ENCODE measurements around the gene EIF4E. TPM values are rescaled to one million over a fixed set of nuclear protein-coding genes. Genes with fewer than 3 reads are reported as not detected.
"Not testable (repeated sequence)": the region's sequence is repeated elsewhere in the genome, so short reads cannot be mapped to it uniquely, and the experiment has no call there.

EIF4E gene
- total RNA-seq, 2 experiments from 2014 or later = 121 to 124 TPM

- no peaks in the 10 kb centered on the region for H3K4me1 Mint-ChIP-seq (ENCODE audit: low read depth)
- intact Hi-C loops (cut with micrococcal nuclease) = no loop called here
- H3K27ac Mint-ChIP-seq = no peak overlapping the region
- H3K36me3 Mint-ChIP-seq = no peaks in the 10 kb centered on the region
- ChIA-PET POLR2A (no interaction called here), CTCF (no interaction called here)
- H3K9me3 Mint-ChIP-seq = no peaks in the 10 kb centered on the region
- peaks cover 5% of the 10 kb centered on the region for H3K27me3 Mint-ChIP-seq
- H3K4me3 Mint-ChIP-seq = no peak overlapping the region
- DNase-seq = no peak
Measured at GRCh38 chr4:98951710-98952109, 22.8 kb upstream of the EIF4E start.

DNA sequence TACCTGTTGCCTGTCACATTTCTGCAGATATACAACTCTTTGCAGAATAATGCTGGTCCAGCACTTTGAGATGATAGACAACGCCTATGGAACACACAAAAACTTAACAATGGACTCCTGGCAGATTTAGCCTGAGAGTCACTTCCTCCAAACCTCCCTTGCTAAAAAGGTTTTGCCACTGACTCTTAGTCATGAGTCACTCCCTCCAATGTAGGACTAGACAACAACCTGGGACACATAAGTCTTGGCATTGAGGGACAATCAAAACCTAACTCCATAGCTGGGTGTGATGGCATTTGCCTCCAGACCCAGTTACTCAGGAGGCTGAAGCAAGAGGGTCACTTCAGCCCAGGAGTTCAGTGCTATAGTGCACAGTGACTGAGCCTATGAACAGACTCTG is 22.0 kb upstream of the EIF4E start:
- no peaks in the 10 kb centered on the region for H3K9me3 Mint-ChIP-seq
- CTCF ChIA-PET = no interaction called here
- intact Hi-C loops (cut with micrococcal nuclease) = no loop called here
- H3K27me3 Mint-ChIP-seq = peaks cover 3% of the 10 kb centered on the region
- DNase-seq = no peak
- H3K4me3 Mint-ChIP-seq = no peak overlapping the region
- no peaks in the 10 kb centered on the region for H3K36me3 Mint-ChIP-seq
- H3K4me1 Mint-ChIP-seq (ENCODE audit: low read depth) = no peaks in the 10 kb centered on the region
- POLR2A ChIA-PET = no interaction called here
- H3K27ac Mint-ChIP-seq = no peak overlapping the region

GRCh38 chr4:98946359-98946758 is 17.4 kb upstream of the EIF4E start:
- no peaks in the 10 kb centered on the region for H3K36me3 Mint-ChIP-seq
- H3K4me3 Mint-ChIP-seq = no peak overlapping the region
- H3K9me3 Mint-ChIP-seq = no peaks in the 10 kb centered on the region
- ChIA-PET CTCF (interaction anchor here (0.6 to 1.1 kb wide), 4 partner anchors 48 to 759 kb away, joined by 3 to 8 read pairs (median 4); no protein-coding TSS in a partner anchor), POLR2A (no interaction called here)
- no peaks in the 10 kb centered on the region for H3K27me3 Mint-ChIP-seq
- no peak for DNase-seq
- intact Hi-C loops (cut with micrococcal nuclease) = no loop called here
- H3K4me1 Mint-ChIP-seq (ENCODE audit: low read depth) = no peaks in the 10 kb centered on the region
- H3K27ac Mint-ChIP-seq = no peak overlapping the region

DNA sequence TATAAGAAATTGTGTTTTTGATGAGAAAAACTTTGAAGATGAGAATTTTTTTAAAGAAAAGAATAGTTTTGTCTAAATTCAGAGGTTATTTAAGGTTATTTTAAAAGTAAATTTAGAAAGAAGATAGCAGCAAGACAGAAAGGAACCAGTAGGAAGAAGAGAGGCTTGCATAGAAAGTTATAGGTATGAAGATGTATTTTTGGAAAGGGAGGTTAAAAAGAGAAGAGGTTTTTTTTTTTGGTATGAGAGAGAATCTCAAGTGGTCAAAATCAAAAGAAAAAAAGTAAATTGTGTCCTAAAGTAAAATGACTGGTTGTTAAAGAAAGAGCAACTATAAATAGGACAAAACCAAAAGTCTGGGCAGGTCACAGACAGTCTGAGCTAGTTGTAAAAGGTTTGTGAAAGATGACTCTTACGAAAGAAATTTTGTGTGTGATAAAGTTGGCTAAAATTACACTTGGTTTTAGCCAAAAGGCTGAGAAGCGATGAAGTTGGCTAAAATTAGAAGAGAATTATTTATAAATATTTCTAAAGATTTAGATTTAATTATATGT is 16.4 kb upstream of the EIF4E start:
- Mint-ChIP-seq H3K27ac (no peak overlapping the region), H3K4me1 (ENCODE audit: low read depth) (no peaks in the 10 kb centered on the region), H3K36me3 (no peaks in the 10 kb centered on the region), H3K27me3 (no peaks in the 10 kb centered on the region), H3K9me3 (no peaks in the 10 kb centered on the region), H3K4me3 (no peak overlapping the region)
- intact Hi-C loops (cut with micrococcal nuclease) = no loop called here
- POLR2A ChIA-PET = no interaction called here
- DNase-seq = no peak
- CTCF ChIA-PET = interaction anchor here (1.0 to 1.1 kb wide), 2 partner anchors 49 to 61 kb away, joined by 3 read pairs; no protein-coding TSS in a partner anchor

- H3K36me3 Mint-ChIP-seq = no peaks in the 10 kb centered on the region
- no peaks in the 10 kb centered on the region for H3K27me3 Mint-ChIP-seq
- POLR2A ChIA-PET = interaction anchor here (1.8 kb wide), 1 partner anchor 12 kb away, joined by 5 read pairs; no protein-coding TSS in a partner anchor
- no peak overlapping the region for H3K4me3 Mint-ChIP-seq
- H3K9me3 Mint-ChIP-seq = no peaks in the 10 kb centered on the region
- no peak overlapping the region for H3K27ac Mint-ChIP-seq
- no peak for DNase-seq
- CTCF ChIA-PET = interaction anchor here (0.7 to 1.5 kb wide), 4 partner anchors 21 to 491 kb away, joined by 3 to 6 read pairs (median 4); no protein-coding TSS in a partner anchor
- intact Hi-C loops (cut with micrococcal nuclease) = loop anchor here (2.0 to 10.0 kb wide), 2 partner anchors 55 to 465 kb away; partner anchors contain the start of gene METAP1
- peaks cover 16% of the 10 kb centered on the region for H3K4me1 Mint-ChIP-seq (ENCODE audit: low read depth)
Measured at GRCh38 chr4:98939892-98940298, 11.0 kb upstream of the EIF4E start.

DNA sequence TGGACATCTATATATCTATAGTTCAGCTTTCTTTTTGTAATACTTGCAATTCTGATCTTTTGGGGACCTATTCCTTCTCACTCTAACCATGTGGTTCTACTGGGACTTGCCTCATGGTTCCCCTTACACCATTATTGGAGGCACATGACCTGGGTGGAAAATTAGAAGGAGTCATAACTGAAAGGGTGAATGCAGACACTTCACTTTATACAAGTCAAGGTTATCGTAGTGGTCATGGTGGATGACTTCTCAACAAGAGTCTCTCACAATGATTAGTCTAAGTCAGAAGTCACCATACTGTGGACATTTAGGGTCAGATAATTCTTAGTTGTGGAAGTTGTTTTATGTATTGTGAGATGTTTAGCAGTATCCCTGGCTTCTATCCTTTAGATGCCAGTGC is 10.5 kb upstream of the EIF4E start:
- Mint-ChIP-seq H3K36me3 (no peaks in the 10 kb centered on the region), H3K4me3 (no peak overlapping the region), H3K4me1 (ENCODE audit: low read depth) (peaks cover 16% of the 10 kb centered on the region), H3K27me3 (no peaks in the 10 kb centered on the region), H3K9me3 (no peaks in the 10 kb centered on the region), H3K27ac (no peak overlapping the region)
- ChIA-PET CTCF (interaction anchor here (1.0 to 1.5 kb wide), 3 partner anchors 55 to 472 kb away, joined by 3 to 6 read pairs (median 3); no protein-coding TSS in a partner anchor), POLR2A (interaction anchor here (1.8 kb wide), 1 partner anchor 11 kb away, joined by 5 read pairs; no protein-coding TSS in a partner anchor)
- no peak for DNase-seq
- intact Hi-C loops (cut with micrococcal nuclease) = loop anchor here (2.0 to 10.0 kb wide), 2 partner anchors 55 to 465 kb away; partner anchors contain the start of gene METAP1

DNA sequence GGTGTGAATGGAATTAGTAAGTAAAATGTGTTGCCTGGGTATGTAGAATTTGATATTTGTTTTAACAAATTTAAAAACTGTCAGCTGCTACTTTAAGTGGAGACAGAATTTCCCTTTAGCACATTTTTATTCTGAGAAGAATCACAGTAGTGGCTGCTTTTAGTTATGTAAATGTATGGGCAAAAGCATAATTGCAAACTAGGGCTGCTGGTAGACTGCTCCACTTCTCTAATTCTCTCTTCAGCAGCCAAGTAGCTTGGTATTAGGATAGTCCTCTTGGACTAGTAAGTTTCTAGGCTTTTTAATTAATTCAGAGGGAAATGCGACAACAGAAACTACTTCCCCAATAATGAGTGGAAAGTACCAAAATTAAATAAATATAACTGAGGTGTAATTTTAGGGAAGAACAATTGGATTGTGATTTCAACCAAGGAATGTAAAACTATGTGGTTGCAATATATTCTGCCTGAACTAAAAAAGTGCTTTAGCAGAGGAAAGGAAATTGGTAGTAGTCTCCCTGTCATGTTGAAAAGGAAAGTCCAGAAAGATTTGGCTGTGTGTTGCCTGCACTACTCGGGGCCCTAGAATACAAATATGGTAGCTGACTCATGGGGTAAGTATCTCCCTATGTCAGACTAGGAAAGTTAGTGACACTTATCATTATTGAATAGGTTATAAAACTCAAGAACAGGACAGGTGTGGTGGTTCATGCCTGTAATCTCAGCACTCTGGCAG is 9.2 kb upstream of the EIF4E start:
- ChIA-PET CTCF (interaction anchor here (1.1 kb wide), 1 partner anchor 470 kb away, joined by 3 read pairs; no protein-coding TSS in a partner anchor), POLR2A (interaction anchor here (1.8 kb wide), 1 partner anchor 10 kb away, joined by 5 read pairs; no protein-coding TSS in a partner anchor)
- H3K36me3 Mint-ChIP-seq = no peaks in the 10 kb centered on the region
- H3K4me3 Mint-ChIP-seq = no peak overlapping the region
- DNase-seq = no peak
- H3K4me1 Mint-ChIP-seq (ENCODE audit: low read depth) = peaks cover 16% of the 10 kb centered on the region
- intact Hi-C loops (cut with micrococcal nuclease) = loop anchor here (2.0 to 10.0 kb wide), 2 partner anchors 57 to 467 kb away; partner anchors contain the start of gene METAP1
- H3K9me3 Mint-ChIP-seq = no peaks in the 10 kb centered on the region
- no peaks in the 10 kb centered on the region for H3K27me3 Mint-ChIP-seq
- no peak overlapping the region for H3K27ac Mint-ChIP-seq

DNA sequence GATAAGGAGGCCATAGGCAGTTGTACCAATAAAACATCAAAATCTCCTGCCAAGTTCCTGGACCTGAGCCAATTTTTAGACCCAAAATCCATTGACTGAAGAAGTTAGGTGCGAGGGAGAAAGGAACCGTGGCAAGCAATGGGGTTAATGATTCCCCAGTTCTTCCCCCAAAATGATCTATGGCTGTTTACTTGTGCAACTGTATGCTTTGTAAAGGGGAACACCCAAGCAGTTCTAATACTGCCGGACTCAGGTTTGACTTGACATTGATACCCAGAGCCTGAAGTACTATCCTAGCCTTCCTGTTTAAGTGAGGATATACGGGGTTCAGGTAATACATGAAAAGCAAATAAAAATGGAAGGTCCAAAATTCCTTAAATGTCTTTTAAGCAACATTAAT is 6.7 kb upstream of the EIF4E start:
- ChIA-PET CTCF (no interaction called here), POLR2A (no interaction called here)
- no peaks in the 10 kb centered on the region for H3K36me3 Mint-ChIP-seq
- no peak for DNase-seq
- no peak overlapping the region for H3K4me3 Mint-ChIP-seq
- no peaks in the 10 kb centered on the region for H3K9me3 Mint-ChIP-seq
- intact Hi-C loops (cut with micrococcal nuclease) = loop anchor here (10.0 kb wide), 1 partner anchor 469 kb away; no protein-coding TSS in a partner anchor
- H3K4me1 Mint-ChIP-seq (ENCODE audit: low read depth) = peaks cover 27% of the 10 kb centered on the region
- no peaks in the 10 kb centered on the region for H3K27me3 Mint-ChIP-seq
- H3K27ac Mint-ChIP-seq = no peak overlapping the region

- H3K9me3 Mint-ChIP-seq, DNase-seq, POLR2A ChIA-PET, H3K27me3 Mint-ChIP-seq, H3K36me3 Mint-ChIP-seq, H3K27ac Mint-ChIP-seq, H3K4me3 Mint-ChIP-seq: not testable (repeated sequence)
- H3K4me1 Mint-ChIP-seq (ENCODE audit: low read depth) = peaks cover 32% of the 10 kb centered on the region
- CTCF ChIA-PET = interaction anchor here (0.7 kb wide), 1 partner anchor 60 kb away, joined by 3 read pairs; the partner anchor contains the start of gene METAP1
- intact Hi-C loops (cut with micrococcal nuclease) = loop anchor here (10.0 kb wide), 1 partner anchor 470 kb away; no protein-coding TSS in a partner anchor
Measured at GRCh38 chr4:98934851-98935250, 5.9 kb upstream of the EIF4E start.

DNA sequence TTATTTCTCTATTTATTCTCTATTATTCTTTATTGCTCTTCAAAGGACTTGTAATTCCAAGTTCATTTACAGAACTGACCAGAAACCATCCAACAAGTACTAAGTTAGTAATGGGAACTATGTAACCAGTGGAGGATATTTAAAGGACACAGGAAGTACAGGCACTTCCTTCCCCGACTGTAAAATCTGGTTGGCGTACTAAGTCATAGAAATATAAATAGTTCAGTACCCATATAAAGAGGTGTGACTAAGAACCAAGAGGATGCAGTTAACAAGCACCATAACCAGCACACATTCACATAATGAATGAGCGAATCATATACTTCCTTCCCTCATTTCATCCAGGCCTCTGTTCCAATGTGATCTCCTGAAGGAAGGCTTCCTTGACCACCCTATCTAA is 3.6 kb upstream of the EIF4E start:
- ChIA-PET CTCF (interaction anchor here (1.0 to 1.8 kb wide), 2 partner anchors 62 to 97 kb away, joined by 3 to 5 read pairs; partner anchors contain the start of gene METAP1), POLR2A (no interaction called here)
- intact Hi-C loops (cut with micrococcal nuclease) = loop anchor here (10.0 kb wide), 1 partner anchor 472 kb away; no protein-coding TSS in a partner anchor
- DNase-seq = no peak
- no peaks in the 10 kb centered on the region for H3K36me3 Mint-ChIP-seq
- H3K4me3 Mint-ChIP-seq = no peak overlapping the region
- peaks cover 23% of the 10 kb centered on the region for H3K4me1 Mint-ChIP-seq (ENCODE audit: low read depth)
- H3K27ac Mint-ChIP-seq = no peak overlapping the region
- H3K27me3 Mint-ChIP-seq = no peaks in the 10 kb centered on the region
- no peaks in the 10 kb centered on the region for H3K9me3 Mint-ChIP-seq

DNA sequence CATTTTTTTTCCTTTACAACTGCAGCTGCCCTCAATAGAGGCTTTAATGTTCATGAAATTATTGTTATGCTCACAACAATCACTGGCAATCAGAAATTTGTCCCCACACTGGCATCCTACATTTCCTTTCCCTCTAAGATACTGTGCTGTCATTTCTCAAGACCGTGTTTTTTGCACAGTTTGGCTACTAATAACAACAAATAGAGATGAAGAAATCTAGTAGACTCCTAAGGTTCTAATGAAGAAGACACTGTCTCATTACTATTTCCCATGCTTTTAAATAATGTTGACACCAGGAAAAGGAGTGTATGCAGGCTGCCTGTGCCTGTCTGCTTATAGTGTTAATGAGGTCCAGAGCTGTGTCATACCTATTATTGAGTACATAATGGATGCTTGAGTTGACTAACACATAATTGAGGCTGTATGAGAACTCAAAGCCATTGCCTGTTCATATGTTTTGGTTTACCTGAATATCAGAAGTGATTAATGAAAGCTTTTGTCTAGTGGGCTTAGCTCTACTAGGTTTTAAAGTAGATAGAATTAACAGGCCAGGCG is 1.5 kb upstream of the EIF4E start:
- intact Hi-C loops (cut with micrococcal nuclease) = loop anchor here (1.0 to 10.0 kb wide), 8 partner anchors 66 to 1019 kb away; no protein-coding TSS in a partner anchor
- Mint-ChIP-seq H3K27me3 (no peaks in the 10 kb centered on the region), H3K4me1 (ENCODE audit: low read depth) (peaks cover 31% of the 10 kb centered on the region), H3K36me3 (peaks cover 12% of the 10 kb centered on the region), H3K9me3 (no peaks in the 10 kb centered on the region), H3K27ac (peak overlapping the region; percentile 99), H3K4me3 (peak overlapping the region; percentile 88)
- ChIA-PET CTCF (interaction anchor here (5.0 kb wide), 1 partner anchor 65 kb away, joined by 39 read pairs; the partner anchor contains the start of gene METAP1), POLR2A (interaction anchor here (0.9 to 4.1 kb wide), 7 partner anchors 65 to 669 kb away, joined by 3 to 53 read pairs (median 17); partner anchors contain the start of genes ADH5, METAP1, RAP1GDS1 and TSPAN5)
- DNase-seq = no peak
